Measurements from ENCODE around the gene CD36. TPM values are rescaled to one million over a fixed set of nuclear protein-coding genes. Genes with fewer than 3 reads are reported as not detected.

CD36 gene
- polyA plus RNA-seq, 3 donors: 131 to 1,338 (median 612) TPM

DNA sequence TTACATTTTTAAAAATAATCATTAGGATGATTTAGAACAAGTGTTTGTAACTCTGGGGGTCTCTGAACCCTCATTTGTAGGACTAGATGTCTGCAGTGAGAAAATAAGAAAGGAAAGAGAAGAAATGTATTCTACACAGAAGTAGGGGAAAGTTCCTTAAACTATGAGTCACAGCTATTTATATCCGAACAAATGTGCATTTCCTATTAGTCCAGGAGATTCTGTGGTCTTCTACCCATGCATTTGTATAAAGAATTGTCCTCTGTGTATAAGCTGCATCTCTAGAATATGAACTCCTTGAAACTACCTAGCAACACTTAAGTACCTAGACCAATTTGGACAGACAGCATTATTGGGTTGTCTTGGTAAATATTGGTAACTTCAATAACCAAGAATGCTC is 15.9 kb upstream of the CD36 start:
- WGBS, 3 donors: 18 to 63% (median 31%) methylated on average over 1 of the region's 1 CpG
- H3K27ac ChIP-seq (ENCODE audit: low read depth, low read length): no peak overlapping the region

DNA sequence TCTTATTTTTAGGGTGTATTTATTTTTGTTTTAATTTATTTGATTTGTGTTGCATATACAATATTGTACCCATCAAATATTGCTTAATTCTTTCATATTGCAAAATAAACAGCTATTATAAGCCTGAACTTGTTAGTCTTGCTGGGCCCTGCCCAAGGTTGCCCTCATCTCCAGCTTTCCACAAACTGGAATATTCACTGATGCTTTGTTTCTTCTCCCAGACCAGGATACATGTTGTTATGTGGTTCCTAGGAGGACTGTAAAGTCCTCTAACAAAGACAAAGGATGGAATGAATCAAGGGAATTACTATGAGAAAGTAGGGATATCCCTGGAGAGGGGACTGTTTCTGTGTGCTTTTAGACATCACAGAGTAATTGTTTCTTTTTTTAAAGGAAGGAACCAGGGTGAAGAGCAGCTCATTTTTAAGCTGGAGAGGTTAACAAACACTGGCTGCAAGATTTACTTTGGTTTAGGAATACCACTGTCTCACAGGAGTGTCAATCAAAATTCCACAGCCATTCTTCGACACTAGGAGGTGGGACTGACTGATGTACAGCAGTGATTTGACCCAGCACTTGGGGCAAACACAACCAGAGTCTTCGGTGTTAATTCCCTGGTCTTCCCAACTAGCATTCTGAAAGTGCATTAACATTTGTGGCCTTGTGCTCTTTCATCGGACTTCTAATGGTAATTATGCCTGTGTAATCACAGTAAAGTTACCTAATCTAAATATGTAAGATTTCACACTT is 14.8 kb upstream of the CD36 start:
- H3K27ac ChIP-seq (ENCODE audit: low read depth, low read length): no peak overlapping the region
- 50 to 63% (median 61%) methylated on average over 3 of the region's 3 CpGs for WGBS, 3 donors

DNA sequence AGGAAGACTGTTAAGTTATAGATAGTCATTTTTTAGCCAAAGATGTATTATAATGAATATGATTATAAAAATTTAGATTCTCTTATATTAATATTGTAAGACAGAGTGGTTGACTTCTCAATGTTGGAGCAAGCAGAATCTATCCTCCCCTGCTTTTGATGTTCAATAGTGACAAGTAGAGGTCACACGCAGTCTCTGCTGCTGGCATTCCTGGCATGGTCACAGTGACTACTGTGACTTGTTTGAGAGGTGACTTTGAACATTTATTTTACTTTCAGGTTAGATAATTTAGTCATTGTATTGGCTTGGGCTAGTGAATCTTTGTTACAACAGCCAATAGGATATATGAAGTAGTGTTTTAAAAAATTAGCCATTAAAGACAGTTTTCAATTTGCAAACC is 13.7 kb upstream of the CD36 start:
- H3K27ac ChIP-seq (ENCODE audit: low read depth, low read length): no peak overlapping the region
- WGBS, 3 donors: 82 to 92% (median 88%) methylated on average over 1 of the region's 1 CpG

DNA sequence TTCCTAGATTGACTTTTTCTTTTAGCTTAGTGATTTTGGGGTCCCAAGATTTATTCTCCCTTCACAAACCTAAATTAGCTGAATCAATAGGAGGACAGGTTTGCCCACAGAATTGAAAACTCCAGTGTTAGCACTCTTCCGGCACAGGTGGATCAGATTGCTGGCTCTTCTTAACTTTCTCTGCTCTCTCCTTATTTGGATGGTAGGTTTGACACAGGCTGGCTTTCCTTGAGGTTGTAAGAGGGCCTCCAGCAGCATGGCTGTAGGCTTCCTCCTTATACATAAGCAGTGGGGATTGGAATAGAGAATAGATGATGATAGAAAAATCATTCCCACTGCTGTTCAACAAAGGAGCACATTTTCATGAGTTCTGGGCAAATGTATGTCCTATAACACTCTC is 9.4 kb upstream of the CD36 start:
- WGBS, 3 donors: 92 to 100% (median 94%) methylated on average over 1 of the region's 1 CpG
- no peak overlapping the region for H3K27ac ChIP-seq (ENCODE audit: low read depth, low read length)

DNA sequence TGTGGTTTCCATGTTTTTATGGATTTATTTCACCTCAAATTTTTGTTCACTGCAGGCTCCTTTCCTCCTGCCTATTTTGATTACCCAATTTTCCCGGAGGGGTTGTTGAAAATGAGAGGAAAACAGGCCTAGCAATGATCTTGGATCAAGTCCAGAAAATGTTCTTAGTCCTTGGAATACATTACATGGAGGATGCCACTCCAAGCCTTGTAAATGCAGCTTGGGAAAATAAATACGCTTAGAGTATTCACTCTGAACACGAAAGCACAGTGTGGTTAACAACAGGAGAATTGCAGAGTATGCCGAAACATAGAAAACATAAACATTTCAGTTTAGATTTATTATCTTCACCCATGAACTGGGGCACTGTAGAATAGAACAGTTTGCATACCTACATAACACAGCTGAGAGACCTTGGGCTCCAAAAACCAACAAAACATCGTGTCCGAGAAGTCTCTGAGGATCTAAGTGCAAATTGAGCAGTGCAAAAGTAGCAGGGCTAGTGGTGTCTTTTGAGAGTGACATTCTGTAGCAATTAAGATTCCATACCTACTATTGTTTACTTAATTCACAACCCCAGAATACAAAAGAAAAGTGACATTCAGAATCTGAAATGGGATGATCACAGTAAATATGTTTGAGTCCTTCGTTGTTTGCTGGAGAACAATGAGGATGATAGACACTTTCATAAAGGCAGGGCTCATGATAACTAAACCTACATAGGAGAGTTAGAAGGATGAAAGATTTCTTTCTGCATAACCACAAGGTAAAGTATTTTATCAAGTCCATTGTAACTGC is 7.6 kb upstream of the CD36 start:
- no peak overlapping the region for H3K27ac ChIP-seq (ENCODE audit: low read depth, low read length)
- WGBS, 3 donors: 43 to 60% (median 52%) methylated on average over 7 of the region's 7 CpGs

DNA sequence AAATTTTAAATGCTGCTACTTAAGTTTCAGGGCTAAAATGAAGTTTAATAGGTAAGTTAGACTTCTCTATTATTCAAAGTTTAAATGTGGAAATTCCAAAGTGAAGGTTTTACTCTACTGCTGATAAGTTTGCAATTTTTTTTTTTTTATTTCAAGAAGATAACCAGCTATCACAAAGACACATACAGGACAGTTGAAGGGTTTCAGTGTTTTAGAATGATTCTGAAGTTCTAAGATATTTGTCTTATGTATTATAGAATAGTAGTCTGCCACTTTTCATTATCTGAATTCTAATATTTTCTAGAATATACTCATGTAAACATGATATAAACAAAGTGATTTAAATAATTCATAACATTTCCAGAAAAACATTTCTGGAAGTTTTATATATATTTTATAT is 7.0 kb upstream of the CD36 start:
- no peak overlapping the region for H3K27ac ChIP-seq (ENCODE audit: low read depth, low read length)

DNA sequence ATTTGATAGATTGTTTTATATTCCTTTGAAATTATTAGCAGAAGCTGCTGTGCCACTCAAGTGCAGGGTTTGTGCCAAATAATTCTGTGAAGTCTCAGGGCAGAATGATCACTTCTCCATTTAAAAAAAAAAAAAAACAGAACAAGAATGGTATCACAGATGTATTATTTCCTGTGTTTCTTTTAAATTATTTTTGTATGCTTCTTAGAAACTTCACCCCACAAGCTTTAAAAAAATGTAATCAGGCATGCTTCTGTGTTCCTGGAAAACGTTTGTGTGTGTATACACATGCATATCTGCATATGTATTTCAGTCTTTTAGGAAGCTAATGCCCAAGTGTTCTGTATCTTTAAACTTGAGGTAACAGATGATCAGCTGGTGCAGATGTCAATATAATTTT is 6.3 kb upstream of the CD36 start:
- no peak overlapping the region for H3K27ac ChIP-seq (ENCODE audit: low read depth, low read length)
- WGBS, 3 donors: 8 to 45% (median 8%) methylated on average over 1 of the region's 1 CpG

DNA sequence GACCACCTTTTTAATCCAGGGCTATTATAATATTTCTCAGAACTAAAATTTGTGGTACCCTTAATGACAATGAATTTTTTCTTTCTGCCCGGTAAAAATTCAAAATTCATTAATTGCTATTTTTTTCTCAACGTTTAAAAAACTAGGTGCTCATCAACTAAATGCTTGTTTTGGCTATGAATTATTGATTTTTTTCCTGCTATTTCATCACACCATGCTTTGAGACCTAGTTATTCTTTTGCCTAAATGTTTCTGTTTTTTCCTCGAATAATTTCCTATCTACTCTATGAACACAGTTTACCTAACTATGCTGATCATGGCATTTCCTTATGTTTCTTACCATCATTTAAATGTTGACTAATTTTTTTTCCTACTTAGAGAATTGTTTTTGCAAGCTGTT is 5.6 kb upstream of the CD36 start:
- no peak overlapping the region for H3K27ac ChIP-seq (ENCODE audit: low read depth, low read length)
- 43 to 51% (median 50%) methylated on average over 3 of the region's 3 CpGs for WGBS, 3 donors

DNA sequence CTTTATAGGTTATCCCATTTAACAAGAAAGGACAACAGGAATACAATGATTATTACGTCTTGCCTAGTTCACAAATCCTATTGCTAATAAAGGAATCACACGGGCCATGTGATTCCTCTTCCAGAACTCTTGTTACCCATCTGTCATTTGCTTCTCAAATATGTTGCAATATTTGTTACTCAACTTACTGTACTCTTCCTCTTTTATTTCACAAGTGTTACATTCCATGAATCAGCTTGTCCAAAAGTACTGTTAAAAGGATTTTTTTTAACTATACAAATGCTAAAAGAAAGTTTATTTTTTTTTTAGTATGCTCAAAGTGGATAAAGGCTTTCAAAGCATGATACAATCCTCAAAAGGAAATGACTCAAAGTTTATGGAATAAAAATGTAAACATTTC is 3.9 kb upstream of the CD36 start:
- 14 to 78% (median 18%) methylated on average over 2 of the region's 2 CpGs for WGBS, 3 donors
- no peak overlapping the region for H3K27ac ChIP-seq (ENCODE audit: low read depth, low read length)

DNA sequence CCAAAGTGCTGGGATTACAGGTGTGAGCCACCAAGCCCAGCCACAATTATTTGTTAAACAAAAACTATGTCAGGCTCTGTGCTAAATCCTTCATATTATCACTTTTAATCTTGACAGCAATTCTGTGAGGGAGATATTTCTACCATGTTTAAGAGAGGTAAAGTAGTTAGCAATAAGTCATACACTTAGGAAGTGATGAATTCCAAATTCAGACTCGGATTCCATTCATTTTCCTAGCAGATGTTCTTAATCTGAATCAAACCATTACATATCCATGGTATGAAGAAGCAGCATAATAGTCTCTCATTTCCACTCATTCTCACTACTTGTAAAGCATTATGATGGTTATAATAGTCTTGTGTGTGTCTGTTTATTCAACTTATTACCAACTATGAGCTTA is 2.9 kb upstream of the CD36 start:
- H3K27ac ChIP-seq (ENCODE audit: low read depth, low read length): no peak overlapping the region
- 47 to 82% (median 72%) methylated on average over 1 of the region's 1 CpG for WGBS, 3 donors

DNA sequence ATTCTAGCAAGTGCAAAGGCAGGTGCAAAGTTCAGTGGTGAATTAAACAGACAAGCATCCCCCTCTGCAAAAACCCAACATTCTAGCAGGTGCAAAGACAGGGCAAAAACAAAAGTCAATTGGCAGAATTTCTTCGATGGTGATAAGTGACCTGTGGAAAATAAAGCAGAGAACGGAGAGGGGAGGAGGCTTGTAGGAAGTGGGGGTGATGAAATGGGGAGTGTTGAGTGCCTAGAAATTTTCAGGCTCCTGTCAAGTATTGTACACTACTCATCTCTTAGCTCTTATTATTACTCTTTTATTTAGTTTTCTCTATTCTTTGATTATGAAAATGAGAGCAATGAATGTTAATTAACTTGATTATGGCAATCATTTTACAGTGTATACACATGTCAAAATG is 2.4 kb upstream of the CD36 start:
- no peak overlapping the region for H3K27ac ChIP-seq (ENCODE audit: low read depth, low read length)
- 41 to 56% (median 43%) methylated on average over 2 of the region's 2 CpGs for WGBS, 3 donors

DNA sequence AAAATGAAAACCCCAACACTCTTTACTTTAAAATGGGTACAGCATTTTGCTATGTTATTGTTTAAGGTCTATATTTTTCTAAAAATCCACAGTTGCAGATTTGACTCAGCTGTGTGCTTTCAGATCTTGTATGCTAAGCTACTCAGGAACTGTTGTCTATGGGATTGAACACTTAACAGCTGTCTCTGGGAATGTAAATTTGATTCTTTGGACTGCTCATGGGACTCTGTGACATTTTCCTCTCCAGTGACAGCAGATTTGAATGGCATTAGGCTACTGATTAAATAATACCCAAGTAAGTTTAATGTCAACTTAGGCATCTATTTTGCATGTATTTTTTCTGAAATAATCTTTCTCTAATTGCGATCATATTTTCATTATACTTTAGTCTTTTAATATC is 1.7 kb upstream of the CD36 start:
- WGBS, 3 donors: 86 to 91% (median 91%) methylated on average over 1 of the region's 1 CpG
- H3K27ac ChIP-seq (ENCODE audit: low read depth, low read length): no peak overlapping the region

DNA sequence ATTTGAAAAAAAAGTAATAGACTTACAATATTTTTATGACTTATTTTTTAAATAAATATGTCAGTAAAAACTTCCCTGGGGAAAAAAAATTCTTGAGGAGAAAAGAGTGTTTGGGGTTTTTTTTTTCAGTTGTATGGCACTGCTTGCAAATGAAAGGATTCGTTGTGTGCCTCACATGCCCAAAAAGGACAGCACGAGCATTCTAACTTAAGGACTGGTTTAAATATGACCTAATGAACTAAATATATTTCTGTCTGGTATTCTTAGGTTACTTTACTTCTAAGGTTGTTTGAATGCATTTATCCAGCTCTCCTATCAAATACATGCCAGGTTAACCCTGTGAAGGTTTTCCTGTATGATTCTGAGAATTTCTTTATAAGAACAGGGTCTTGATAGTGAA is 988 bp upstream of the CD36 start:
- H3K27ac ChIP-seq (ENCODE audit: low read depth, low read length): no peak overlapping the region
- 47 to 86% (median 68%) methylated on average over 2 of the region's 2 CpGs for WGBS, 3 donors

DNA sequence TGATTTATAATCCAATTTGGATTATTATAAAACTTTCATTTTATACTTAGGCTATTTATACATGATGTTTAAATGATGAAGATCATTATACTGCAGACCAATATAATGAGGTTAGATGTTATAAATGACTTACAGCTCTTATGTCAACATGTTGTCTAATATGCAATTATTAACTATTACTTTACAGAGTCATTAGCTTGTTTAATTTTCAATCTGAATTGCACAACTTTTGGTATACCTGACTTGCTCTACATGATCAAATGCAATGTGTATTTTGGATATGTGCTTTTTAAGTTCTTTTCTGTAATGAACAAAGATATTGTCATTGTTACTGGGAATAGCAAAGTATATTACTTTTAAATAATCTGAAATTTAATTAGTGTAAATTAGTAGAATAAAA is 569 bp downstream of the CD36 start:
- H3K27ac ChIP-seq (ENCODE audit: low read depth, low read length): no peak overlapping the region

DNA sequence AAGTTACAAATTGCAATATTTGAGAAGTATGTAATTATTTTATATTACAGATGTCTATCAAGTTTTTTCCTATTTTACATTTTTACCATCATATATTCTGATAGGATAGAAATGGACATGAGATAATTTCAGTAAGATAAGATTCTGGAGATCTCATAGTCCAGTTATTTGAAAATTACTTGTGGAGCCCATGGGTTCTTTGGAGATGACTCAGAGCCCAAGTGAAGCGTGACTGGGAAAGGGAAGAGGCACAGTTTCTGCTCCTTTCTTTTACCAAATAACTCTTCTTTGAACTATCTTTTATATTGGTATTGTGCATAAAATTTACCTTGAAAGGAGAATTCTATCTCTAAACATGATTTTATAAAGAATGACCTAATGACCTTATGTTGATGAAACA is 2.4 kb downstream of the CD36 start:
- WGBS, 3 donors: 45 to 74% (median 56%) methylated on average over 1 of the region's 1 CpG
- H3K27ac ChIP-seq (ENCODE audit: low read depth, low read length): no peak overlapping the region

DNA sequence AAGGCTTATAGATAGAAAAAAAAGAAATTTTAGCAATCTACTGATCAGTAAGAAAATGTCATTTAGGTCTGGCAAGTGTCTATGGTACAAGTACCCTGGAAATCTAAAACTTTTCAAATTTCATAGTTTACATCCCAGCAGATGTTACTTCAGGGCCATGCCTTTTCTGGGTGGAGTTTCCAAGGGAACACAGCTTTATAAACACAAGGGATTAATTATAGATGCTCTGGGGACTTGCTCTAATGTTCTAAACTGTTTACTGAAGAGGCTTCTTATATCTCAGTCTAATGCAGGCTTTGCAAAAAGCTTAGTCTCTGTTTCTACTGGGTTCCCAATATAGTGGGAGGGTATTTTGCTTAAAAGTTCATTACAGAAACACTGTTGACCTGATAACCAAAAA is 3.1 kb downstream of the CD36 start:
- no peak overlapping the region for H3K27ac ChIP-seq (ENCODE audit: low read depth, low read length)

DNA sequence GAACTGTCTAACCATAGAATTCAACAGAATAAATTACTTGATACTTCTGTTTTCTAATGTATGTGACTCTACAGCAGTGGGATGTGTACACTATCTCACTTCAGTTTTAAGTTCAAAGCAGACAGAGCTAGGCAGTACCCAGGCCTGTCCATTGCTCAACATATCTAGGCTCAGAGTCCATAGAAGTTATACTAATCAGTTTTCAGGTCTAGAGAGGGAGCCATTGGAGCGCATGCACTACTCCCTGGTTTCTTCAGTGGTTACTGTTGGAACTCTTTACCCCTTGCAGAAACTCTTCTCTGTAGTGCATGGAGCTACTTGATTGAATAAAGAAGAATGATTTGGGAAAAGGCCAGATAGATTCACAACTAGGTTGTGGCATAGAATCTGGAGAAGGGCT is 4.4 kb downstream of the CD36 start:
- WGBS, 3 donors: 45 to 88% (median 61%) methylated on average over 1 of the region's 1 CpG
- no peak overlapping the region for H3K27ac ChIP-seq (ENCODE audit: low read depth, low read length)

DNA sequence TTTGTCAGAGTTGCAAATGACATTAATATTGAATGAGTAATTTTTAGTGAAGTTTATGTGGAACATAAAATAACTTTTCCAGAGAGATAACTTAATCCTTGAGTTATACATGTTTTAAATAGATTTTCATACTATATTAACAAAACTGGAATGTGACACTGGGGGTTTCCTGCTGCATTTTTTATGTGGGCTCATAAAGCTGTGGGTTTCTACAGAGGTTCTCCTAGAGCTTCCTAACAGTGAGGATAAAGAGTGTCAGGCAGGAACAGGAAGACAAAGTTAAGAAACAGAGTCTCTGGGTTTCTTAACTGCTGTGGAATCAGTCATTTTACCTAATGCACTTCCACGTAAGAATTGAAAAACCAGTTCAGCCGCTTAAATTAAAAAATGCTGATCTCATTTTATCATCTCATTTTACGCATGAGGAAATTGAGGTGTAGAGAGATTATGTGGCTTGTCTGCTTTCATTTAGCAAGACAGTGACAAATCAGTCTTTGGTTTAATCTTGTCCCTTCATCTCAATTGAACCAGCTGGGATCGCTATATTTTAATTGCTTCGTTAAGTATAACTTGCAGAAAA is 5.0 kb downstream of the CD36 start:
- 37 to 72% (median 49%) methylated on average over 5 of the region's 5 CpGs for WGBS, 3 donors
- no peak overlapping the region for H3K27ac ChIP-seq (ENCODE audit: low read depth, low read length)

DNA sequence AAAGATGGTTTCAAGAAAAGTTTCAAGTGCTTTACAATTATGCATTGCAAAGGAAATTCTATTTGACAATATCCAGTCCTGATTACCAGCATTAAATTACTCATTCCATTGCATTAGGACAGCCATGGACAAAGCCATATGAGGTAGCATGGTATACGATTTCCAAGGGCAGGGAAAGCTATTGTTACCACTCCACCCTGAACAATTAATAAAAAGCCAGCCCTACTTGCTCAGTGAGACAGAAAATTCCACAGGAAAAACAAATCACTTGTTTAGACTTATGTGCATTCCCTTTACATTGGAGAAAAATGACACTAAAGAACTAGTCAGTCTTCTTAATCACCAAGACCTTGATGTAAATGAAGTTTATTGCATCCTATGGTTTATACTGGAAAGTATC is 5.6 kb downstream of the CD36 start:
- no peak overlapping the region for H3K27ac ChIP-seq (ENCODE audit: low read depth, low read length)
- 53 to 76% (median 65%) methylated on average over 1 of the region's 1 CpG for WGBS, 3 donors

All from adipose tissue (tissue), 3 donors.